Stimulated activated naive CD8-positive, alpha-beta T cell treated with anti-CD3 and anti-CD28 coated beads, Interleukin-15, Interleukin-2, amounts not matched to agents 100 ng/mL and 50 ng/mL, for 24 hours (primary cell): Measurements from ENCODE around the gene SPATA13.

Source experiments
- H3K27ac Mint-ChIP-seq: one replicate; pipeline ENCODE4 v1.8.0; 2021; ENCODE audit warnings: mild to moderate bottlenecking, mixed read lengths
- H3K27me3 Mint-ChIP-seq: one replicate; pipeline ENCODE4 v1.8.0; 2021; ENCODE audit warnings: mixed read lengths
- H3K36me3 Mint-ChIP-seq: one replicate; pipeline ENCODE4 v1.8.0; 2021; ENCODE audit warnings: low read depth, mixed read lengths
- H3K4me1 Mint-ChIP-seq: one replicate; pipeline ENCODE4 v1.8.0; 2021; ENCODE audit warnings: low read depth, mixed read lengths
- H3K4me3 Mint-ChIP-seq: one replicate; pipeline ENCODE4 v1.8.0; 2021; ENCODE audit warnings: mild to moderate bottlenecking, mixed read lengths
- H3K9me3 Mint-ChIP-seq: one replicate; pipeline ENCODE4 v1.8.0; 2021; ENCODE audit warnings: mixed read lengths

SPATA13 gene

DNA sequence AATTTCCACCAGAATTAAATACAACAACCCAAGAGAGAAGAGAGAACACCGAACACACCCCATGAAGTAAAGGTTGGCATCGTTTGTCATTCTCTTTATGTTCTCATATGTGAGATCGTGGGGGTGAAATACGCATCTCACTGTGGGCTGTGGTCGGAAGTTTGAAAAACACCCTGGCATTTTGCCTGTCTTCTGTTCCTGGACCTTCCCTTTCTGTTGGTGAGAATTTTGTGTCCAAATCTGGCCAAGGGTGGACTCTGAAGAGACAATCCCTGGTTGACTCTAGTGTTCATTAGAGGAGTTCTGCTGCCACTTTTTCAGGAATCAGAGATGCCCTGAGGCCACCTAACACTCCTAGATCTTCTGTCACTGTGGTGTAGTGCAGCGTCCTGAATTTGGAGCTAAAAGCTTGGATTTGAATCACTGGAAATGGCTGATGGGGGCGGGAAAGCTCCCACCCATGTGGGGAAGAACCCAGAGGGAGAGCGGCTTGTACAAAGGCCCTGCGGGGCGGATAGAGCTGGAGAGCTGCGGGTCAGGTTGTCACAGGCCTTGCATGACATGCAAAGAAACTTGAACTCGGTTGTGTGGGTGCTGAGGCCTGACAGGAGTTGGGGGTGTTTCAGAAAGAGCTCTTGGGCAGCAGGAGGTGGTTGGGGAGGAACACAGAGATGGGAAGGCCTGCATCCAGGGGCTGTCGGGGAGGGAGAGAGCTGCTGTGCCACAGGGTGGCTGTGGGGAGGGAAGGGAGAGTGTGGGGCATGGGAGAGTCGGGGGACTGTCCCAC lies 11.1 kb upstream of the SPATA13 start:
- no peaks in the 10 kb centered on the region for H3K9me3 Mint-ChIP-seq
- no peak overlapping the region for H3K4me3 Mint-ChIP-seq
- no peak overlapping the region for H3K27ac Mint-ChIP-seq
- peaks cover 11% of the 10 kb centered on the region for H3K4me1 Mint-ChIP-seq
- no peaks in the 10 kb centered on the region for H3K36me3 Mint-ChIP-seq
- H3K27me3 Mint-ChIP-seq: peaks cover 4% of the 10 kb centered on the region

DNA sequence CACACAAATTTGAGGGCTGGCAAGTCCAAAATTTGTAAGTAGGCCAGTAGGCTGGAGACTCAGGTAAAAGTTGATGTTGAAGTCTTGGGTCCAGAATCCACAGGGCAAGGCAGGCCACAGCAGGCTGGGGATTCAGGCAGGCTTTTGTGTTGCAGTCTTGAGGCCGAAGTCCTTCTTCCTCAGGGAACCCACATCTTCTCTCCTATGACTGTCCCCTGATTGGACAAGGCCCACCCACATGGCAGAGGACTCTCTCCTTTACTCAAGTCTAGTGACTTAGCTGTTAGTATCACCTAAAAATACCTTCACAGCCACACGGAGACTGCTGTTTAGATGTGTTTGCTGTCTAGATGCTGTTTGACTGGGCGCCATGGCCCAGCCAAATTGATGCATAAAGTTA lies 9.9 kb upstream of the SPATA13 start:
- Mint-ChIP-seq H3K27me3 (peaks cover 4% of the 10 kb centered on the region), H3K4me1 (peaks cover 11% of the 10 kb centered on the region), H3K27ac (no peak overlapping the region), H3K9me3 (no peaks in the 10 kb centered on the region), H3K36me3 (no peaks in the 10 kb centered on the region), H3K4me3 (no peak overlapping the region)

DNA sequence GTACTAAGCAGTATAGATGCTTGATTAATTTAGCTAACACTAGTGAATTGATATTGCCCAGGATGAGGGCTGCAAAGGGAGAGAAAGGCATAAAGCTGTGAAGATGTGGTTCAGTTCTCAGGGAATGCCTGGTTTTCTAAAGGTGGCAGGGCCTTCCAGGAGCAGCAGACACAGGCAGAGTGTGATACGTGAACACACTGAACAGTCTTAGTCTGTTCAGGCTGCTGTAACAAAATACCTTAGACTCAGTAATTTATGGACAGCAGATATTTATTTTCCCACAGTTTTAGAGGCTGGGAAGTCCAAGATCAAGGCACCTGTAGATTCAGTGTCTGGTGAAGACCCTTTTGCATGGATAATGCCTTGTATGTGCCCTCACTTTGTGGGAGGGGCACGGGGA lies 8.7 kb upstream of the SPATA13 start:
- H3K27ac Mint-ChIP-seq: no peak overlapping the region
- H3K4me3 Mint-ChIP-seq: no peak overlapping the region
- peaks cover 4% of the 10 kb centered on the region for H3K27me3 Mint-ChIP-seq
- H3K4me1 Mint-ChIP-seq: peaks cover 11% of the 10 kb centered on the region
- H3K36me3 Mint-ChIP-seq: no peaks in the 10 kb centered on the region
- no peaks in the 10 kb centered on the region for H3K9me3 Mint-ChIP-seq

DNA sequence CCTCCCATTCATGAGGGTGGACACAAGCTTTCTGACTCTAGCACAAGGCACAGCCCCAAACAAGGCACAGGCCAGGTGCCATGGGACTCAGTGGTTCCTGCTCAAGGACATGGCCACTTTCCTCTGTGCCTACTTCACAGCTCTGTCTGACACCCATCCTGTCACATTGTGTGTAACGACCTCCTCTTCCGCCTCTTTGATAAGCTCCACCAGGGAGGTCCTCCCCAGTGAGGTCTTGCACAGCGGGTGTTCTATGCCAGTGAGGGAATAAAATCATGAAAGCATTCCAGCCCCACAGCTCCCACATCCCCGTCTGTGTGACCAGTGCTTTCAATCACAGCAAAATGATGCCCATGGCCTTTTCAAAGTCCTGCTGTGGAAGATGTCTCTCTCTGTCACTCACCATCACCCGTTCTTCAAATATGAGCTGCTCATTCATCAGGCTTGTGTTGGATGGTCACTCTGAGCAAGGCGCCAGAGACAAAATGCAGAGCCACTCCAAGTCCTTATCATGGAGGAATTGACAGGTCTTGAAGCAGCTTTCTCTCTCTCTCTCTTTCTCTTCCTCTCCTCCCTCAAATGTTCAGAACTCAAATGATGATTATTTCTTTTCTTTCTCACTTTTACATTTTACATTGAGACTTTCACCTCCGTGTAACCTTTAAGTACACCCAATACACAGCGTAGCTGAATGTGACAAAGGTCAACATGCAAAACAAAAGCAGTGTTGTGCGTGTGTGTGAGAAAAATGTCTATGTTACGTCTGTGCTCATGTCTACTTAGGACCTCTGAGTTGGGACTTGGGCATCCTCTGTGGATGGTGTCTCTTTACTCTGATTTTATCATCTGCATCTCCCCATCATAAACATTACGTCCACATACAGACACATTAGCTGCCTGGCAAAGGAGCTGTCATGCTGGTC lies 8.0 kb upstream of the SPATA13 start:
- no peaks in the 10 kb centered on the region for H3K9me3 Mint-ChIP-seq
- no peak overlapping the region for H3K27ac Mint-ChIP-seq
- no peak overlapping the region for H3K4me3 Mint-ChIP-seq
- H3K4me1 Mint-ChIP-seq: peaks cover 11% of the 10 kb centered on the region
- peaks cover 4% of the 10 kb centered on the region for H3K27me3 Mint-ChIP-seq
- no peaks in the 10 kb centered on the region for H3K36me3 Mint-ChIP-seq

GRCh38 chr13:24153347-24153746 lies 7.2 kb upstream of the SPATA13 start:
- H3K9me3 Mint-ChIP-seq: no peaks in the 10 kb centered on the region
- no peak overlapping the region for H3K27ac Mint-ChIP-seq
- peaks cover 4% of the 10 kb centered on the region for H3K27me3 Mint-ChIP-seq
- peaks cover 11% of the 10 kb centered on the region for H3K4me1 Mint-ChIP-seq
- H3K36me3 Mint-ChIP-seq: no peaks in the 10 kb centered on the region
- H3K4me3 Mint-ChIP-seq: no peak overlapping the region

DNA sequence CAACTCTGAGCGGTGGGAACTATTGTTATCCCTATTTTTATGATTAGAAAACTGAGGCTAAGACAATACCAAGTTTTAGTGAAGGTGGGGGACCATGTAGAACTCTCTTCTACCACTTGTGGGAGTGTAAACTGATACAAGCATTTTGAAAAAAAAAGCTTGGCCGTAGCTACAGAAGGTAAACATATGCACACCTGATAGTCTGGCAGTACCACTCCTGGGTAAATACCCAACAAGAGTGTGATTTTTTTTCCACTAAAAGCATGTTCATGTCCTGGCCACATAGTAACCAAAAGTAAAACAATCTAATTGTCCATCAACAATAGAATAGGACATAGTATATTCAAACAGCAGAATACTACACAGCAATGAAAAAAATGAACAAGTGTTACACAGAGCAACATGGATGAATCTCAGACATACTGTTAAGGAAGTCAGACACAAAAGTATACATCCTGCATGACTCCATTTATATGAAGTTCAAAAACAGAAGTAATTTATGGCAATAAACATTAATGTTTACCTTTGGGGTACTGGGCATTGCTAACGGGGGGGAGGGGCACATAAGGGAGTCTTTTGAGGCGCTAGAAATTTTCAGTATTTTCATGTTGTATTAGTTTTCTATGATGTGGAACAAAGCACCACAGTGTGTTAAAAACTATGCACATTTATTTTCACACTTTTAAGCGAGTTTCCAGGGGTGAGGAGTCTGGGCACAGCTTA lies 6.4 kb upstream of the SPATA13 start:
- Mint-ChIP-seq H3K36me3 (no peaks in the 10 kb centered on the region), H3K4me3 (no peak overlapping the region), H3K9me3 (no peaks in the 10 kb centered on the region), H3K27me3 (no peaks in the 10 kb centered on the region), H3K4me1 (peaks cover 11% of the 10 kb centered on the region), H3K27ac (no peak overlapping the region)

GRCh38 chr13:24159357-24159756 lies 1.2 kb upstream of the SPATA13 start:
- Mint-ChIP-seq H3K27me3 (peaks cover 11% of the 10 kb centered on the region), H3K4me1 (peaks cover 15% of the 10 kb centered on the region), H3K4me3 (no peak overlapping the region), H3K27ac (no peak overlapping the region), H3K36me3 (peaks cover 2% of the 10 kb centered on the region), H3K9me3 (no peaks in the 10 kb centered on the region)

- Mint-ChIP-seq H3K27me3 (peaks cover 11% of the 10 kb centered on the region), H3K4me3 (peak overlapping the region; percentile 89), H3K4me1 (peaks cover 15% of the 10 kb centered on the region), H3K36me3 (peaks cover 13% of the 10 kb centered on the region), H3K9me3 (no peaks in the 10 kb centered on the region), H3K27ac (peak overlapping the region; percentile 49)
These were observed 673 bp downstream of the SPATA13 start for GRCh38 chr13:24161010-24161775.

- Mint-ChIP-seq H3K4me3 (peak overlapping the region; percentile 89), H3K4me1 (peaks cover 15% of the 10 kb centered on the region), H3K36me3 (peaks cover 18% of the 10 kb centered on the region), H3K27ac (peak overlapping the region; percentile 49), H3K27me3 (peaks cover 11% of the 10 kb centered on the region), H3K9me3 (no peaks in the 10 kb centered on the region)
These were observed 1.5 kb downstream of the SPATA13 start for GRCh38 chr13:24161980-24162525.

GRCh38 chr13:24162604-24163003 lies 2.1 kb downstream of the SPATA13 start:
- H3K27me3 Mint-ChIP-seq: peaks cover 11% of the 10 kb centered on the region
- H3K9me3 Mint-ChIP-seq: no peaks in the 10 kb centered on the region
- peaks cover 22% of the 10 kb centered on the region for H3K36me3 Mint-ChIP-seq
- H3K27ac Mint-ChIP-seq: no peak overlapping the region
- H3K4me3 Mint-ChIP-seq: peak overlapping the region; percentile 89
- peaks cover 18% of the 10 kb centered on the region for H3K4me1 Mint-ChIP-seq

DNA sequence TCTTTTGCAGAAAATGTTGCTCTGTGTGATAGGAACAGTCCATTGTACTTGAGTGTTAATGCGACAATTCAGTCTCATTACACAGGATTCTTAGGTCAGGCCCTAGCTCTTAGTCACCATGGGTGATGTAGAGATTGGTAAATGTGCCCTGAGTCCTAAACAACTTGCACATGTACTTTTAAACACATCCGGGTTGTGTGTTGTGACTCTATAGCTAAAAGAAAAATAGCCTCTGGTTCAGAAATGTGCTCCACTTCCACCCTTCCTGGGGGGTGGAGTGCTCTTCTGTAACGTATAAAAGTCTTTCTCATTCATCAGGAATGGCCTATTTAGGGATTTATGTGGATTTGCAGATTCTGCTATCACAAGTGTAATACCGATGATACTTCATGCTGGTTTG lies 5.2 kb downstream of the SPATA13 start:
- Mint-ChIP-seq H3K27ac (no peak overlapping the region), H3K27me3 (peaks cover 11% of the 10 kb centered on the region), H3K4me3 (no peak overlapping the region), H3K4me1 (peaks cover 41% of the 10 kb centered on the region), H3K36me3 (peaks cover 36% of the 10 kb centered on the region), H3K9me3 (no peaks in the 10 kb centered on the region)

- Mint-ChIP-seq H3K4me3 (no peak overlapping the region), H3K4me1 (peaks cover 40% of the 10 kb centered on the region), H3K36me3 (peaks cover 44% of the 10 kb centered on the region), H3K27ac (no peak overlapping the region), H3K9me3 (no peaks in the 10 kb centered on the region), H3K27me3 (peaks cover 11% of the 10 kb centered on the region)
These were observed 6.0 kb downstream of the SPATA13 start for GRCh38 chr13:24166561-24166960.

GRCh38 chr13:24167666-24168391 lies 7.3 kb downstream of the SPATA13 start:
- Mint-ChIP-seq H3K4me3 (no peak overlapping the region), H3K27me3 (peaks cover 3% of the 10 kb centered on the region), H3K9me3 (no peaks in the 10 kb centered on the region), H3K27ac (peak overlapping the region; percentile 26), H3K36me3 (peaks cover 57% of the 10 kb centered on the region), H3K4me1 (peaks cover 36% of the 10 kb centered on the region)
